NCI-H2196 (cell line): ENCODE data around the gene CD52.
"Not testable (repeated sequence)": the region's sequence is repeated elsewhere in the genome, so short reads cannot be mapped to it uniquely, and the experiment has no call there.

Experiments used
- DNase-seq: peaks from one replicate; lab custom pipeline; 2025; ENCODE audit not compliant: unreplicated experiment; lab: John Stamatoyannopoulos, UW

The CD52 gene

DNA sequence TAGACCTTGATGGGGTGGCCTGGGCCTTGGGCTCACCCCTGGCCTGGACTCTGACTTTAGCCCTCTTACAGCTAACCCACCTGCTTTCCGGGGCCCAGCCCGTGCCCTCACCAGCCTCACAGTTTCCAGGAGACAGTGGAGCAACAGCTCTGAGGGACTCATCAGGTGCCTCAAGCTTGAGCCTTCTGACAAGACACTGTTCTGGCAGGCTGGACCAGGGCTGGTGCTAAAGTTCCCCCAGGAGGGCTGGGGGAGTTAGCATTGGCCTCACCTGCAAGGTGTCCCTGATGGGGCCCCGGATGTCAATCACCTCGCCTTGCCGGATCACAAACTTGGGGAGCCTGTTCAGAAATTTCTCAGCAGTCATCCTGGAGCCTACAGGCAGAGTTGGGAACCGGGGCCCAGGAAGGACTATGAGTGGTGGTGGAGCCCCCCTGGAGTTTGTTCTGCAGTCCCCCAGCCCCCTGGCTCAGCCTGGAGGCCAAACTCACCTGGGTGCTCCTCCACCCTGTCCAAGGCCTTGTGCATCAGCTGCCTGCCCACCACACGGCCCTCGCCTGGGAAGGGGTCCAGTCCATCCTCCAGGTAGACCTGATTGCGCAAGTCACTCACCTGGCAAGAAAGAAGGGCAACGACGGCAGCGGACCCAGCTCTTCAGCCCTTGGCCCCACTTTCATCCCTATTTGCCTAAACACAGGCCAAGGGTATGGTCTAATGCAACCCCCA, 33.7 kb upstream of the CD52 start:
- no peak for DNase-seq

DNA sequence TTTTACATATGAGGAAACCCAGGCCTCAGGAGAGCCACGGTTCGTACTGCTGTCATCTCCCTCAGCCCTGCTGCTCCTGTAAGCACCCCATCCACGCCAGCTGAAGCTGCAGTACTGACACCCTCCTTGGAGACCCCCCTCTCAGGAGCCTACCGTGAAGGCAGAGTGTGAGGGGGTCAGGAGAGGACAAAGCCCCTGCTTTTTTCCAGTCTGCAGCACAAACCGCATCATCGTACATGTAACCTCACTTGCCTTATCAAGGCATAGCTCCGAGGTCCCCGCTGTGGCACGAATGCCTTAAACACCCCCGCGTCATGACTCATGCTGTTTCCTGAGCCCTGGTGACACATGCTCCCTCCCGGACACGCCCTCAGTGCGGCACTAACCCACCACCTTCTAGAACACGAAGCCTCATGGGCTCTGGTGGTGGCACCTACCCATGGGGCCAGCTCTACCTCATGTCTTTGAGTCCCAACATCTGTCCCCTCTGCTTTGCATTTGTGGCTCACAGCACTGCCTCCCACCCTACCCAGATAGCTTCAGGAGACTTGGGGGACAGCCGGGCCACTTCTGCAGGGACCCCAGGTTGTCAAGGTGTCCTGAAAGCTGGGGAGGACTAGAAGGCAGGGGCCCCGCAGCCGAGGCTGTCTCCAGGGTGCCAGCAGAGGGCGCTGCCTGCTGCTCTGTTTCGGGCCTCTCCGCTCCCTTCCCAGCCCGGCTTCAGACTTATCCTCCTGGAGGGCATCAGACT, 33.0 kb upstream of the CD52 start:
- peak; percentile 64 for DNase-seq

- peak; percentile 38 for DNase-seq
Measured at GRCh38 chr1:26285366-26286063, 32.2 kb upstream of the CD52 start.

GRCh38 chr1:26286064-26286416, 31.7 kb upstream of the CD52 start:
- DNase-seq, result no peak

DNA sequence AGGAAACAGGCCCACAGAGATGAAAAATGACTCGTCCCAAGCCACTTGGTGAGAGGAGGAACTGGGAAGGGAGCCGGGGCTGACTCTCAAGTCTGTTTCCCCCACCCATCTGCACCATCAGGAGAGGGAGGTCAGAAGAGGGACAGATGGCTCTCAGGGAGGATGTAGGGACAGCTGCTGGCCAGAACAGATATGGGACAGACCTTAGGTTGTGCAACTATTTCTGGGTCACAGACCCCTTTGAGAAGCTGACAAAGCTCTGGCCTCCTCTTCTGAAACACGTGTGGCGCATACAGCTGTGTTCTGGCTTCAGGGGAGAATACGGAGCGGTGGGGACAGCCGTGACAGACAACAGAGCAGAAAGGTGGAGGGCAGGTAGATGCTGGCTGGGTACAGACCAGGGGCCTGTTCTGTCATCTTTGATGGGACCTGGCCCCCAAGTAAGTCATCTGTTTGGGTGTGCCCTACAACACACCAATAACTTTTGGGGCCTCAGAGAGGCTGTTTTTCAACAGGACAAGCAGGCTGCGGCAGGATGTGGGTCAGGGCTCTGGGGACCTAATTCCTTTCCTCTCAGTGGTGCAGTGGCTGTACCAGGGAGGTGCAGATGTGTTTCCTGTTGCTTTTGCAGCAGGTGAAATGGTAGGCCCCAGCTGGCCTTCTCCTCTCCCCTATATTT, 30.6 kb upstream of the CD52 start:
- no peak for DNase-seq

DNA sequence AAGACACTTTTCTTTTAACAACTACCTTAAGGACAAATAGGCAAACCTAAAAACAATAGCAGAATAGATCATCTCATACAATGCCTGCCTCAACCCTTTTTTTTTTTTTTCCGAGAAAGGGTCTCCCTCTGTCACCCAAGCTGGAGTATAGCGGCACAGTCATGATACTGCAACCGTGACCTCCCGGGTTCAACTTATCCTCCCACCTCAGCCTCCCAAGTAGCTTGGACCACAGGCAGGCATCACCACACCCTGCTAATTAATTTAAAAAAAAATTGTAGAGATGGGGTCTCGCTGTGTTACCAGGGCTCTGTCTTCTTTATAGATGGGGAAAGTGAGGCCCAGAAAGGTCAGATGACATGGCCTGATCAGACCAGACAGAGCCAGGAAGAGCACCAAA, 29.9 kb upstream of the CD52 start:
- DNase-seq, result no peak

DNA sequence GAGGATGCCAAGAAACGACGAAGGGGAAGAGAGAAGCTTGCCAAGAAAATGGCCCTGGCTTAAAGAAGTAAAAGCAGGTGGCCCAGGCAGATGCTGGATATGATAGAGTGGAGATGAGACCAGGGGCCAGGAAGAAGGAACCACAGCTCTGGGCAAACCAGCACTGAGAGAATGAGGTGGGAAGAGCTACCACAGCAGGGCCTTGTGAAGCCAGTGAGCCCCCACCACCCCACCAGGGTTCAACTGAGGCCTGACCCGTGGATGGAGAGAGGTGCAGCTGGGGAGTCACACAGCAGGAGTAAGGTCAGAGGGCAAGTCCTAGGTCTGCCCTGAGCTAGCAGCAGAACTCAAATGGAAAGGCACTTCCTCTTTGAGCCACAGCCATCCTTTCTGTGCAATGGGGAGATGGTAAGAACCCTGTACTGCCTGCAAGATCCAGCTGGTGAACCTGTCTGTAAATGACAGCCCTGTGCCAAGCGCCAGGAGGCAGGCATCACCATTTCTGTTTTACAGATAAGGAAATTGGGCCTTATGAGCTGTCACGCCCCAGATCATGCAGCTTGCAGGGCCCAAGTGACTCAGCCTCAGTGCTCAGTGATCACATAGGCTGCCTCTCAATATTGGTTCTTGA, 29.3 kb upstream of the CD52 start:
- no peak for DNase-seq

- no peak for DNase-seq
Measured at GRCh38 chr1:26289158-26290059, 28.3 kb upstream of the CD52 start.

- no peak for DNase-seq
Measured at GRCh38 chr1:26290122-26290881, 27.5 kb upstream of the CD52 start.

- DNase-seq, result no peak
Measured at GRCh38 chr1:26290882-26291261, 26.9 kb upstream of the CD52 start.

DNA sequence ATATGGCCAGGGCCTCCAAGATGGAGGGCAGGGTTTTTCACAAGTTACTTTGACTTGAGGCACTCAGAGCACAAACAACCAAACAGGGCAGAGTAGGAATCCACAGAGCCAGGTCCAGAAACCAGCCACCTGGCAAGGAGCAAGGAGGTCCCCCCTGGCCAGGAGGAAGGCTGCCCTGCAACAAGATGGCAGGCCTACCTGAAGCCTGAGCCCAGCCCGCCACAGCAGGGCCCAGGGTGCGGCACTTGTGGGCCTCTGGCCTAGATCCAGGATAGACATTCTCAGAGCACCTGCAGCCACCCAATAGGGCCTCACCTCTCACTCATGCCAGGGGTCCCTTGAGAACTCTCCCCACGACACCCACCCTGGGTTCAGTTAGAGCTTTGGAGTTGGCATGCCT, 26.3 kb upstream of the CD52 start:
- DNase-seq, result no peak

- no peak for DNase-seq
Measured at GRCh38 chr1:26291939-26292338, 25.8 kb upstream of the CD52 start.

DNA sequence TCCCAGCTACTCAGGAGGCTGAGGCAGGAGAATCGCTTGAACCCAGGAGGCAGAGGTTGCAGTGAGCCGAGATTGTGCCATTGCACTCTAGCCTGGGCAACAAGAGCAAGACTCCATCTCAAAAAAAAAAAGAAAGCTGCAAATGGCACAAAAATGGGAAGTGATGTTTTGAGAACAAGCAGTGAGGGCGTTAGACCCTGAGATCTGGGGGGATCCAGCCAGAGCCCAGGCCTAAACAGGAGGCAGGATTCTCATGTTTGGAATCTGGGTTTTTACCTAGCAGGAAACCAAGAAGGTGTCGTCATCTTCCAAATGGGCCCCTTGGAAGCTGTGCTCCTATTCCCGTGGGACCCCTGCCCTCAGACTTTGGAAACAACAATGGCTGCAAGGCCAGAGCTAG, 25.0 kb upstream of the CD52 start:
- not testable (repeated sequence) for DNase-seq

- DNase-seq, result no peak
Measured at GRCh38 chr1:26293911-26294463, 23.8 kb upstream of the CD52 start.

GRCh38 chr1:26295194-26296138, 22.3 kb upstream of the CD52 start:
- DNase-seq, result no peak

DNA sequence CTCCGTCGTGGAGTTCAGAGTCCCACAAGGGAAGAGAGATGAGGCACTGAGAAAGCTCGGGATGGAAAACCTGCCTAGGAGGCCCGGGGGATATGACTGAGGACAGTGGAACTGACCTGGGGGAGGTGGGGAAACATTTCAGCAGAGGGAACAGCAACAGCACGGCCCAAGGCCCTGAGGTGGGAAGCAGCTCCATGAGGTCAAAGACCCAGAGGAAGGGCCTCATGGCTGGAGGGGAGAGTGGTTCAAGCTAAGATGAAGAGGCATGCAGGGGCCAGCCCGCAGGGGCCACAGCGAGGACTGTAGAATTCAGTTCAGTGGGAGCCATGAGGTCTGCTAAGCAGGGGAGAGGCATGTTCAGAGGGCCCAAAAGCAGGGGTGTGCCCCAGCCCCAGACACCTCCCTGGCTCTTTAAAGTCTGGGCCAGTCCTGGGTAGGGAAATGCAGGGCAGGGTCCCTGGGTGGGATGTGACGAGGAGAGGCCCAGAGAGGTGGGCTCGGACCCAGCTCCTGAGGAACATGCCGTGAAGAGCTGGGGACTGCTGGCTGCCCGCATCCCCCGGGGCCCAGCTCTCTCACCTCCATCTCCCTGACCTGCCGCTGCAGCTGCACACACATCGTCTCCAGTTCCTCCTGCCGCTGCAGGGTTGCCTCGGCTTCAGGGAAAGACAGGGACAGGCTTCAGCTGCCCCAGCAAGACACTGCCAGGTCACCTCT, 21.3 kb upstream of the CD52 start:
- DNase-seq, result no peak

DNA sequence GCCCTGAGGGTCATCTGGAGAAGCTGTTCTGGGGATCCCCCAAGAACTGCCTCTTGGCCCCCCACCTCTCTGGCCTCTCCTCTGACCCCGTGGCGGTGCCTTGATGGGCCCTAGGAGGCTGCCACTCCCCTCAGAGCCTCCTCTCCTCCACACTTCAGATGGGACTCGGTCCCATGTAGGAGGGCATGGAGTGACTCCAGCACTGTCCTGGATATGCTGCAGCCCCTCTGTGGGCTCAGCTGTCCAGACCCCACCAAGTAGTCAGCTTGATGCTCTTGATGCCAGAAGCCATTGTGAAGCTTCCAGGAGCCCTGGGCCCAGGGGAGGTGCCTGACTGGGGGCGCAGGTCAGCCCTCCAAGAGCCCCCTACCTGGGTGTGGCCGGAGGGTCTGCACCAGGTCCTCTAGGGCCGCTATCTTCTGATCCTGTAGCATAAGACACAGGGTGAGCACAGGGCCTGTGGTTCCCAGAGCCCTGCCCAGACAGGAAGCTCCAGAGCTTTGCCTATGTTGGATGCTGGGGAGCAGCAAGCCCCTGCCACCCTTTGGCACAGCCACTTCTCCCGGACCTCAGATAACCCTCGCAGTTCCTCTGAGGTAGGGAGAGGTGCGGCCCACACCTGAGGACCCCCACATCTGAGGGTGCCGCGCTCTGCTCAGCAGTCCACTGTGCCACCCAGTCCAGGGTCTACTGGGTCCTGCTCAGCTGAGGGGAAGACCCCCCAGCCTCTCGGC, 20.5 kb upstream of the CD52 start:
- no peak for DNase-seq
